Measurements from ENCODE around the gene ENG.

GRCh38 chr9:127841087-127841835 is 13.2 kb downstream of the ENG start:
- TF ChIP-seq CTCF (IDR thresholded peaks at IDR 0.05 in 8 of 11, conservative IDR thresholded peaks at IDR 0.05 in 3 of 11) (no peak), POLR2A (IDR thresholded peaks at IDR 0.05) (no peak)
